ENCODE data around the gene PTCD2.
"Not testable (repeated sequence)": the region's sequence is repeated elsewhere in the genome, so short reads cannot be mapped to it uniquely, and the experiment has no call there.

The PTCD2 gene

GRCh38 chr5:72308853-72309191 lies 11.4 kb upstream of the PTCD2 start:
- H3K4me1 ChIP-seq (ENCODE audit: control insufficient read depth in 1 of 2, insufficient read depth in 2 of 2, low read length in 2 of 2): peaks cover 4 to 10% of the 10 kb centered on the region in 2 donors
- H3K9me3 ChIP-seq (ENCODE audit: control insufficient read depth in 1 of 2, low read length in 2 of 2): no peaks in the 10 kb centered on the region
- peaks cover 7 to 19% of the 10 kb centered on the region in 2 donors for H3K36me3 ChIP-seq (ENCODE audit: control insufficient read depth in 1 of 2, insufficient read depth in 2 of 2, low read length in 2 of 2)
- H3K27ac ChIP-seq (ENCODE audit: low read depth, low read length): no peak overlapping the region
- H3K27me3 ChIP-seq (ENCODE audit: control insufficient read depth in 1 of 2, insufficient read depth in 2 of 2, low read length in 2 of 2): no peaks in the 10 kb centered on the region
- peak overlapping the region in 1 of 2 donors; percentile 95 for H3K4me3 ChIP-seq (ENCODE audit: low read depth in 1 of 2, low read length in 2 of 2)
- H3K9ac ChIP-seq (ENCODE audit: low read depth in 1 of 2, low read length in 2 of 2): peak overlapping the region in 1 of 2 donors; percentile 87

- no peak overlapping the region for H3K27ac ChIP-seq (ENCODE audit: low read depth, low read length)
- H3K9me3 ChIP-seq (ENCODE audit: control insufficient read depth in 1 of 2, low read length in 2 of 2): no peaks in the 10 kb centered on the region
- peaks cover 3 to 19% of the 10 kb centered on the region in 2 donors for H3K36me3 ChIP-seq (ENCODE audit: control insufficient read depth in 1 of 2, insufficient read depth in 2 of 2, low read length in 2 of 2)
- peaks cover 0 to 8% of the 10 kb centered on the region in 2 donors for H3K4me1 ChIP-seq (ENCODE audit: control insufficient read depth in 1 of 2, insufficient read depth in 2 of 2, low read length in 2 of 2)
- H3K9ac ChIP-seq (ENCODE audit: low read depth in 1 of 2, low read length in 2 of 2): no peak overlapping the region
- H3K27me3 ChIP-seq (ENCODE audit: control insufficient read depth in 1 of 2, insufficient read depth in 2 of 2, low read length in 2 of 2): no peaks in the 10 kb centered on the region
- no peak overlapping the region for H3K4me3 ChIP-seq (ENCODE audit: low read depth in 1 of 2, low read length in 2 of 2)
These were observed 7.0 kb upstream of the PTCD2 start for GRCh38 chr5:72313141-72313540.

- no peak overlapping the region for H3K9ac ChIP-seq (ENCODE audit: low read depth in 1 of 2, low read length in 2 of 2)
- peaks cover 5 to 8% of the 10 kb centered on the region in 2 donors for H3K4me1 ChIP-seq (ENCODE audit: control insufficient read depth in 1 of 2, insufficient read depth in 2 of 2, low read length in 2 of 2)
- H3K27me3 ChIP-seq (ENCODE audit: control insufficient read depth in 1 of 2, insufficient read depth in 2 of 2, low read length in 2 of 2): no peaks in the 10 kb centered on the region
- no peak overlapping the region for H3K27ac ChIP-seq (ENCODE audit: low read depth, low read length)
- peaks cover 3 to 18% of the 10 kb centered on the region in 2 donors for H3K36me3 ChIP-seq (ENCODE audit: control insufficient read depth in 1 of 2, insufficient read depth in 2 of 2, low read length in 2 of 2)
- H3K4me3 ChIP-seq (ENCODE audit: low read depth in 1 of 2, low read length in 2 of 2): no peak overlapping the region
- H3K9me3 ChIP-seq (ENCODE audit: control insufficient read depth in 1 of 2, low read length in 2 of 2): no peaks in the 10 kb centered on the region
These were observed 5.5 kb upstream of the PTCD2 start for GRCh38 chr5:72314571-72315172.

- not testable (repeated sequence) for H3K27ac ChIP-seq (ENCODE audit: low read depth, low read length); H3K36me3 ChIP-seq (ENCODE audit: control insufficient read depth in 1 of 2, insufficient read depth in 2 of 2, low read length in 2 of 2); H3K4me1 ChIP-seq (ENCODE audit: control insufficient read depth in 1 of 2, insufficient read depth in 2 of 2, low read length in 2 of 2); H3K27me3 ChIP-seq (ENCODE audit: control insufficient read depth in 1 of 2, insufficient read depth in 2 of 2, low read length in 2 of 2); H3K9me3 ChIP-seq (ENCODE audit: control insufficient read depth in 1 of 2, low read length in 2 of 2)
- Histone ChIP-seq H3K9ac (ENCODE audit: low read depth in 1 of 2, low read length in 2 of 2) (peak overlapping the region; percentile 70 to 95), H3K4me3 (ENCODE audit: low read depth in 1 of 2, low read length in 2 of 2) (peak overlapping the region; percentile 98 to 100)
These were observed 668 bp upstream of the PTCD2 start for GRCh38 chr5:72319435-72319975.

- peaks cover 0 to under 1% of the 10 kb centered on the region in 2 donors for H3K4me1 ChIP-seq (ENCODE audit: control insufficient read depth in 1 of 2, insufficient read depth in 2 of 2, low read length in 2 of 2)
- peaks cover 9 to 27% of the 10 kb centered on the region in 2 donors for H3K36me3 ChIP-seq (ENCODE audit: control insufficient read depth in 1 of 2, insufficient read depth in 2 of 2, low read length in 2 of 2)
- no peak overlapping the region for H3K9ac ChIP-seq (ENCODE audit: low read depth in 1 of 2, low read length in 2 of 2)
- no peaks in the 10 kb centered on the region for H3K9me3 ChIP-seq (ENCODE audit: control insufficient read depth in 1 of 2, low read length in 2 of 2)
- no peak overlapping the region for H3K27ac ChIP-seq (ENCODE audit: low read depth, low read length)
- H3K4me3 ChIP-seq (ENCODE audit: low read depth in 1 of 2, low read length in 2 of 2): no peak overlapping the region
- no peaks in the 10 kb centered on the region for H3K27me3 ChIP-seq (ENCODE audit: control insufficient read depth in 1 of 2, insufficient read depth in 2 of 2, low read length in 2 of 2)
These were observed 4.1 kb downstream of the PTCD2 start for GRCh38 chr5:72324189-72324825.

- no peak overlapping the region for H3K4me3 ChIP-seq (ENCODE audit: low read depth in 1 of 2, low read length in 2 of 2)
- no peaks in the 10 kb centered on the region for H3K4me1 ChIP-seq (ENCODE audit: control insufficient read depth in 1 of 2, insufficient read depth in 2 of 2, low read length in 2 of 2)
- peaks cover 9 to 35% of the 10 kb centered on the region in 2 donors for H3K36me3 ChIP-seq (ENCODE audit: control insufficient read depth in 1 of 2, insufficient read depth in 2 of 2, low read length in 2 of 2)
- H3K27me3 ChIP-seq (ENCODE audit: control insufficient read depth in 1 of 2, insufficient read depth in 2 of 2, low read length in 2 of 2): no peaks in the 10 kb centered on the region
- H3K27ac ChIP-seq (ENCODE audit: low read depth, low read length): no peak overlapping the region
- H3K9me3 ChIP-seq (ENCODE audit: control insufficient read depth in 1 of 2, low read length in 2 of 2): no peaks in the 10 kb centered on the region
- H3K9ac ChIP-seq (ENCODE audit: low read depth in 1 of 2, low read length in 2 of 2): no peak overlapping the region
These were observed 5.6 kb downstream of the PTCD2 start for GRCh38 chr5:72325566-72326305.

- Histone ChIP-seq H3K36me3 (ENCODE audit: control insufficient read depth in 1 of 2, insufficient read depth in 2 of 2, low read length in 2 of 2) (peaks cover 9 to 37% of the 10 kb centered on the region in 2 donors), H3K4me1 (ENCODE audit: control insufficient read depth in 1 of 2, insufficient read depth in 2 of 2, low read length in 2 of 2) (no peaks in the 10 kb centered on the region), H3K27ac (ENCODE audit: low read depth, low read length) (no peak overlapping the region)
These were observed 6.1 kb downstream of the PTCD2 start for GRCh38 chr5:72326306-72326649.

GRCh38 chr5:72328172-72328571 lies 8.0 kb downstream of the PTCD2 start:
- Histone ChIP-seq H3K27me3 (ENCODE audit: control insufficient read depth in 1 of 2, insufficient read depth in 2 of 2, low read length in 2 of 2) (no peaks in the 10 kb centered on the region), H3K4me1 (ENCODE audit: control insufficient read depth in 1 of 2, insufficient read depth in 2 of 2, low read length in 2 of 2) (no peaks in the 10 kb centered on the region), H3K27ac (ENCODE audit: low read depth, low read length) (no peak overlapping the region), H3K4me3 (ENCODE audit: low read depth in 1 of 2, low read length in 2 of 2) (no peak overlapping the region), H3K9ac (ENCODE audit: low read depth in 1 of 2, low read length in 2 of 2) (no peak overlapping the region), H3K9me3 (ENCODE audit: control insufficient read depth in 1 of 2, low read length in 2 of 2) (no peaks in the 10 kb centered on the region), H3K36me3 (ENCODE audit: control insufficient read depth in 1 of 2, insufficient read depth in 2 of 2, low read length in 2 of 2) (peaks cover 9 to 40% of the 10 kb centered on the region in 2 donors)

More at GRCh38 chr5:72326306-72326649, 6.1 kb downstream of the PTCD2 start:
- no peaks in the 10 kb centered on the region for H3K9me3 ChIP-seq (ENCODE audit: control insufficient read depth in 1 of 2, low read length in 2 of 2)
- no peaks in the 10 kb centered on the region for H3K27me3 ChIP-seq (ENCODE audit: control insufficient read depth in 1 of 2, insufficient read depth in 2 of 2, low read length in 2 of 2)
- H3K4me3 ChIP-seq (ENCODE audit: low read depth in 1 of 2, low read length in 2 of 2): no peak overlapping the region
- no peak overlapping the region for H3K9ac ChIP-seq (ENCODE audit: low read depth in 1 of 2, low read length in 2 of 2)

- H3K27me3 ChIP-seq (ENCODE audit: control insufficient read depth in 1 of 2, insufficient read depth in 2 of 2, low read length in 2 of 2): no peaks in the 10 kb centered on the region
- H3K4me1 ChIP-seq (ENCODE audit: control insufficient read depth in 1 of 2, insufficient read depth in 2 of 2, low read length in 2 of 2): no peaks in the 10 kb centered on the region
- no peaks in the 10 kb centered on the region for H3K9me3 ChIP-seq (ENCODE audit: control insufficient read depth in 1 of 2, low read length in 2 of 2)
- no peak overlapping the region for H3K27ac ChIP-seq (ENCODE audit: low read depth, low read length)
- no peak overlapping the region for H3K4me3 ChIP-seq (ENCODE audit: low read depth in 1 of 2, low read length in 2 of 2)
- H3K36me3 ChIP-seq (ENCODE audit: control insufficient read depth in 1 of 2, insufficient read depth in 2 of 2, low read length in 2 of 2): peaks cover 9 to 39% of the 10 kb centered on the region in 2 donors
- H3K9ac ChIP-seq (ENCODE audit: low read depth in 1 of 2, low read length in 2 of 2): no peak overlapping the region
These were observed 10.5 kb downstream of the PTCD2 start for GRCh38 chr5:72330712-72331111.

- Histone ChIP-seq H3K27ac (ENCODE audit: low read depth, low read length) (no peak overlapping the region), H3K9me3 (ENCODE audit: control insufficient read depth in 1 of 2, low read length in 2 of 2) (no peaks in the 10 kb centered on the region), H3K27me3 (ENCODE audit: control insufficient read depth in 1 of 2, insufficient read depth in 2 of 2, low read length in 2 of 2) (no peaks in the 10 kb centered on the region), H3K4me1 (ENCODE audit: control insufficient read depth in 1 of 2, insufficient read depth in 2 of 2, low read length in 2 of 2) (no peaks in the 10 kb centered on the region), H3K4me3 (ENCODE audit: low read depth in 1 of 2, low read length in 2 of 2) (no peak overlapping the region), H3K36me3 (ENCODE audit: control insufficient read depth in 1 of 2, insufficient read depth in 2 of 2, low read length in 2 of 2) (peaks cover 9 to 25% of the 10 kb centered on the region in 2 donors), H3K9ac (ENCODE audit: low read depth in 1 of 2, low read length in 2 of 2) (no peak overlapping the region)
These were observed 17.0 kb downstream of the PTCD2 start for GRCh38 chr5:72337159-72337558.
